Fibroblast of lung (primary cell): Measurements from ENCODE around the gene RNF126. TPM values are rescaled to one million over a fixed set of nuclear protein-coding genes. Genes with fewer than 3 reads are reported as not detected.

Experiments used
- DNase-seq, 2 donors: peaks; one replicate each; pipeline versions ENCODE4 v3.0.0 to v3.0.0-alpha.2; 2010; ENCODE audit warnings: low read depth in 2 of 2
- H2AFZ ChIP-seq: 2 replicates; pipeline ENCODE4 v1.5.1; 2012; ENCODE audit warnings: low read length, control low read depth, inconsistent platforms
- H3K27ac ChIP-seq: 2 replicates; pipeline ENCODE4 v1.5.1; 2011; ENCODE audit warnings: low read length, control low read depth; ENCODE audit not compliant: insufficient read depth
- H3K27me3 ChIP-seq: 2 replicates; pipeline ENCODE4 v1.5.1; 2011; ENCODE audit warnings: mild to moderate bottlenecking, low read length; ENCODE audit not compliant: control insufficient read depth, insufficient read depth
- H3K36me3 ChIP-seq: 2 replicates; pipeline ENCODE4 v1.5.1; 2011; ENCODE audit warnings: low read length; ENCODE audit not compliant: control insufficient read depth, insufficient read depth
- H3K4me1 ChIP-seq: 2 replicates; pipeline ENCODE4 v1.5.1; 2011; ENCODE audit warnings: low read length; ENCODE audit not compliant: control insufficient read depth, insufficient read depth; ENCODE audit errors: extremely low read depth
- H3K4me2 ChIP-seq: 2 replicates; pipeline ENCODE4 v1.5.1; 2011; ENCODE audit warnings: low read length, control low read depth; ENCODE audit not compliant: insufficient read depth; ENCODE audit errors: extremely low read depth
- H3K4me3 ChIP-seq, 4 experiments: fragments of 200-600 bp in 1 of 4; sonication (generic) in 1 of 4; replicated peaks in 1 of 4; 2 replicates each; pipeline ENCODE4 v1.5.1; 2011 to 2016; ENCODE audit warnings: low read length in 4 of 4, low read depth in 3 of 4, mild to moderate bottlenecking in 3 of 4, control low read depth in 2 of 4, inconsistent platforms in 1 of 4, mixed read lengths in 1 of 4; ENCODE audit not compliant: insufficient read depth in 1 of 4; ENCODE audit errors: control extremely low read depth in 1 of 4
- H3K79me2 ChIP-seq: 2 replicates; pipeline ENCODE4 v1.5.1; 2012; ENCODE audit warnings: mild to moderate bottlenecking, low read length, inconsistent platforms; ENCODE audit not compliant: control insufficient read depth, insufficient read depth
- H3K9ac ChIP-seq: 2 replicates; pipeline ENCODE4 v1.5.1; 2011; ENCODE audit warnings: mild to moderate bottlenecking, low read length, control low read depth; ENCODE audit not compliant: insufficient read depth
- H3K9me3 ChIP-seq: 2 replicates; pipeline ENCODE4 v1.5.1; 2012; ENCODE audit warnings: low read depth, low read length; ENCODE audit not compliant: control insufficient read depth, insufficient read depth
- H4K20me1 ChIP-seq: 2 replicates; pipeline ENCODE4 v1.5.1; 2011; ENCODE audit warnings: low read length; ENCODE audit not compliant: control insufficient read depth, insufficient read depth; ENCODE audit errors: extremely low read depth
- CTCF ChIP-seq, 2 donors: IDR thresholded peaks in 1 of 2; conservative IDR thresholded peaks in 1 of 2; 1 replicate in 1 of 2; 2 replicates in 1 of 2; pipeline ENCODE4 v1.5.1; 2011 to 2012; ENCODE audit warnings: low read length in 2 of 2, control low read depth in 1 of 2, inconsistent platforms in 1 of 2, low read depth in 1 of 2, mild to moderate bottlenecking in 1 of 2
- EZH2 ChIP-seq: IDR thresholded peaks from 2 replicates; pipeline ENCODE4 v1.5.1; 2012; ENCODE audit warnings: low read length, control low read depth, mild to moderate bottlenecking; ENCODE audit errors: missing control alignments
- polyA plus RNA-seq, 2 donors: library from polyadenylated mRNA; depleted of rRNA in 1 of 2; stranded (reverse) in 1 of 2; unstranded in 1 of 2; fragments of >200 nt; gene quantifications; 2 replicates each; pipeline ENCODE4 v1.2.1, GENCODE V29; 2011 to 2012; ENCODE audit warnings: missing spikeins in 1 of 2
- total RNA-seq: library from RNA; depleted of rRNA; stranded (reverse); fragments of >200 nt; gene quantifications from 2 replicates; pipeline ENCODE4 v1.2.1, GENCODE V29; 2014

RNF126 gene
- total and polyA plus RNA-seq, 2 donors (not counting 1 experiment from before 2014, with no cell fraction given), result 7.8 to 18.0 TPM

GRCh38 chr19:661427-662196, 1.4 kb downstream of the RNF126 start:
- DNase-seq, result no peak

GRCh38 chr19:660793-661426, 2.1 kb downstream of the RNF126 start:
- Histone ChIP-seq H4K20me1 (peaks cover 3% of the 10 kb centered on the region), H3K27ac (peak overlapping the region; percentile 64), H3K4me3 (peak overlapping the region; percentile 45 to 80 (median 70)), H3K9me3 (no peaks in the 10 kb centered on the region), H3K27me3 (no peaks in the 10 kb centered on the region), H3K9ac (peak overlapping the region; percentile 33), H3K4me1 (peaks cover 4% of the 10 kb centered on the region), H2AFZ (no peak overlapping the region), H3K79me2 (peaks cover 70% of the 10 kb centered on the region), H3K4me2 (peak overlapping the region; percentile 88), H3K36me3 (peaks cover 6% of the 10 kb centered on the region)
- no peak for TF ChIP-seq CTCF (conservative IDR thresholded peaks at IDR 0.05 in 1 of 2, IDR thresholded peaks at IDR 0.05 in 1 of 2; ENCODE audit: low read depth in 1 of 2, low read length in 2 of 2)
- no peak for TF ChIP-seq EZH2
- no peak for DNase-seq

More at GRCh38 chr19:661427-662196, 1.4 kb downstream of the RNF126 start:
- H4K20me1 ChIP-seq, result peaks cover 3% of the 10 kb centered on the region
- peaks cover 4% of the 10 kb centered on the region for H3K4me1 ChIP-seq
- peaks cover 6% of the 10 kb centered on the region for H3K36me3 ChIP-seq
- no peaks in the 10 kb centered on the region for H3K27me3 ChIP-seq
- peak overlapping the region; percentile 64 for H3K27ac ChIP-seq
- H3K79me2 ChIP-seq, result peaks cover 63% of the 10 kb centered on the region
- H3K4me3 ChIP-seq, result peak overlapping the region; percentile 45 to 80 (median 70)
- H3K4me2 ChIP-seq, result peak overlapping the region; percentile 88
- TF ChIP-seq CTCF (conservative IDR thresholded peaks at IDR 0.05 in 1 of 2, IDR thresholded peaks at IDR 0.05 in 1 of 2; ENCODE audit: low read depth in 1 of 2, low read length in 2 of 2), result no peak
- H2AFZ ChIP-seq, result no peak overlapping the region
- H3K9ac ChIP-seq, result peak overlapping the region; percentile 73
- no peaks in the 10 kb centered on the region for H3K9me3 ChIP-seq
